NCI-H1694 treated with DMSO at 0.1 percent for 48 hours (cell line): ENCODE results near the gene TMEM204.
"Not testable (repeated sequence)": the region's sequence is repeated elsewhere in the genome, so short reads cannot be mapped to it uniquely, and the experiment has no call there.

ENCODE experiments used
- DNase-seq: peaks from one replicate; lab custom pipeline; 2025; lab: John Stamatoyannopoulos, UW

The TMEM204 gene

DNA sequence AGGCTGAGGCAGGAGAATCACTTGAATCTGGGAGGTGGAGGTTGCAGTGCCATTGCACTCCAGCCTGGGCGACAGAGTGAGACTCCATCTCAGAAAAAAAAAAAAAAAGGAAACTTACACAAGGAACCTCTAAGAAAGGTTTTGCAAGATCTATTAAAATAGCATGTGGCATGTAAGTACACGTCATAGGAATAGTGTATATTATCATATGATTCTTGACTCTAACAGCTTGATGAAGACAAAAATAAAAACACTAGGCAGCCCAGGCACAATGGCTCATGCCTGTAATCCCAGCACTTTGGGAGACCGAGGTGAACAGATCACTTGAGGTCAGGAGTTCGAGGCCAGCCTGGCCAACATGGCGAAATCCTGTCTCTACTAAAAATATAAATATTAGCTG is 62.0 kb downstream of the TMEM204 start:
- DNase-seq, result not testable (repeated sequence)

DNA sequence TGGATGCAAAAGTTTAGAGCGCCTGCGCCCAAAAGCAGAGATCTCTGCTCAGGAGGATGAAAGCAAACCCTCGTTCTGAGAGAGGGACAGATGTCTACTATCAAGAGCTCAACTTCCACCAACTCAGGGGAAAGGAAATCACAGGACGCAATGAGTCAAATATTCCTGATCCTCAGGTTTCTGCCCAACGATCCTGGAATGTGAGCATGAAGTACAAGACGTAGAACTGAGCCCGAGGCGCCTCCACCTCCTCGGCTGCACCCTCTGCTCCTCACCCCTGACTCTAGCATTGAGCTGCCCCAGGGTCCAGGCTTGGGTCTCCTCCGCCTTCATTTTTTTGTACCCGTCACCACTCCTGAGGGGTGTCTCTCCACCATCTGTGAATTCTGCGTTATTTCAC is 63.0 kb downstream of the TMEM204 start:
- no peak for DNase-seq

DNA sequence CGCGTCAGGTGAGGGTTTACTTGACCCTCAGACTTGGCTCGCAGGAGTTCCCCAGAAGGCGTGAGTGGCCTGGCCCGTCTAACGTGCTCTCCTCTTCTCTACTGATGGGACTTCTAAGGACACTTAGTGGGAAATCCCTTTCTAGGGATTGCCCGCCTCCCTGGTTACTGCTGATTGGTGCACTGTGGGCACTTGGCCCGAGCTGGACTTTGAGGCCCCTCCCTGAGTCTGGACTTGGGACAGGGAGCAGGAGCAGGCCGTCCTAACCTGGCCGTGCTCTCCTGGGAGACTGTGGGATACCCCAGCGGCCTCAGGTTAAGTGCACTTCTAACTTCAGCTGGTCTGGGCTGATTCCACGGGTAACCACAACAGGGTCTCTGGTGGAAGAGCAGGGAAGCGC is 63.7 kb downstream of the TMEM204 start:
- DNase-seq, result no peak

DNA sequence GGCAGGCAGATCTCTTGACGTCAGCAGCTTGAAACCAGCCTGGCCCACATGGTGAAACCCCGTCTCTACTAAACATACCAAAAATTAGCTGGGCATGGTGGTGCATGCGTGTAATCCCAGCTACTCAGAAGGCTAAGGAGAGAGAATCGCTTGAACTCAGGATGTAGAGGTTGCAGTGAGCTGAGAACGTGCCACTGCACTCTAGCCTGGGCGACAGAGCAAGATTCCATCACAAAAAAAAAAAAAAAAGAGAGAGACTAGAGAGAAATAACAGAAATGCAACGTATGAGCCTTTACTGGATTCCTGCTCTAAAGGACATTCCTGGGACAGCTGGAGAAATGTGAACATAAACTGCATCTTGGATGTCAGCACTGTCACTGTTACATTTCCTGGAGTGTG is 67.6 kb downstream of the TMEM204 start:
- no peak for DNase-seq

DNA sequence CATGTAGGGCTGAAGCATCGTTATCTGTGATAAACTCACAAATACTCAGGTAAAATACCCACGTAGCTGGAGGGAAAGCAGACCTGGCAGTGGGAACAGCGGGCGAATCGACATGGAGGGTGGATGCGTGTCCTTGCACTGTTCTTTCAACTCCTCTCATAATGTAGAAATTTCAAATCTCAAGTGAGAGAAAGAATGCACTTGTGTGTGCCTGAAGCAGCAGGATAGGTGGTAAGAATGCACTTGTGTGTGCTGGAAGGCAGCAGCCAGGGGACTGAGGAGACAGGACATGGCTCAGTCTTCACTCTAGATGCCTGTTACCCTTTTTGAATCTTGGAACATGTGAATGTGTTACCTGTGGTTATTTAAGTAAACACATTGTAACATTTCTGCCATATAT is 68.0 kb downstream of the TMEM204 start:
- DNase-seq, result no peak

DNA sequence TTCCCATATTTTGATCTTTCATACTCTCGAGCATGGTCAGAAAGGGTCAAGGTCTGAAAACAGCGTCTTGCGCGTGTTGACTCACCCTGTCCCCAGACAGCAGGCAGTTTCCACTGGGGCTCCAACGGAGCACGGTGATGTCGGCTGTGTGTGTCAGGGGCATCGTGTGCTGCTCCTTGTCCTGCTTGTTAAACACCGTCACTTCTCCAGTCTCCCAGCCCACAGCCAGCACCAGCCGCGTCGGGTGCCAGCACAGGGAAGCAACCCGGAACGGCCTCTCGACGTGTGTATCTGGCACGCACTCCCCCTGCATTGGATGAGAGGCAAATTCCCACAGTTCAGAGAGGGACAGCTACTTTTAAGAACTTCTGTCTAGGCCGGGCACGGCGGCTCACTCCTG is 68.8 kb downstream of the TMEM204 start:
- DNase-seq, result no peak
